ENCODE measurements around the gene SLC22A3.

- TF ChIP-seq CTCF (IDR thresholded peaks at IDR 0.05) (peak in 2 of 3 experiments; percentile 18 to 29), POLR2A (IDR thresholded peaks at IDR 0.05) (no peak)
Measured at GRCh38 chr6:160348223-160349019, at the start of gene SLC22A3.

Data from testis (tissue), 2 donors.